HepG2 (cell line): ENCODE results near the gene TMEM217. TPM values are rescaled to one million over a fixed set of nuclear protein-coding genes. Genes with fewer than 3 reads are reported as not detected.

Experiments
- AKAP8 ChIP-seq: sonication (generic); formaldehyde crosslinking; IDR thresholded peaks from 2 replicates; pipeline ENCODE4 v1.5.1; 2020; ENCODE audit warnings: mild to moderate bottlenecking, missing genetic modification reagents
- DDIT3 ChIP-seq: sonication (generic); formaldehyde crosslinking; IDR thresholded peaks from 2 replicates; pipeline ENCODE4 v1.4.0; 2020; ENCODE audit warnings: mild to moderate bottlenecking, missing genetic modification reagents
- DMTF1 ChIP-seq: sonication (generic); formaldehyde crosslinking; IDR thresholded peaks from 2 replicates; pipeline ENCODE4 v1.4.0; 2020; ENCODE audit warnings: mild to moderate bottlenecking, missing genetic modification reagents
- FOSL2 ChIP-seq: sonication (generic); formaldehyde crosslinking; IDR thresholded peaks from 2 replicates; pipeline ENCODE4 v1.4.0; 2020; ENCODE audit warnings: missing genetic modification reagents
- HMG20B ChIP-seq: conservative IDR thresholded peaks from 2 replicates; pipeline ENCODE4 v1.6.1; 2016; ENCODE audit warnings: missing genetic modification reagents, missing compliant biosample characterization
- KLF9 ChIP-seq: IDR thresholded peaks from 2 replicates; pipeline ENCODE4 v1.6.1; 2016; ENCODE audit warnings: low read depth
- MAF1 ChIP-seq: sonication (generic); formaldehyde crosslinking; IDR thresholded peaks from 2 replicates; pipeline ENCODE4 v1.5.0; 2020; ENCODE audit warnings: missing genetic modification reagents, borderline replicate concordance
- MBD4 ChIP-seq: IDR thresholded peaks from 2 replicates; pipeline ENCODE4 v1.6.1; 2012; ENCODE audit warnings: low read length, inconsistent platforms, borderline replicate concordance
- MNT ChIP-seq: fragments of 450-650 bp; IDR thresholded peaks from 2 replicates; pipeline ENCODE4 v1.6.1; 2016
- MYC ChIP-seq: sonication (generic); formaldehyde crosslinking; IDR thresholded peaks from 2 replicates; pipeline ENCODE4 v1.9.0; 2021; ENCODE audit warnings: missing genetic modification reagents, borderline replicate concordance
- NCOA1 ChIP-seq: sonication (generic); formaldehyde crosslinking; IDR thresholded peaks from 2 replicates; pipeline ENCODE4 v1.9.0; 2021; ENCODE audit warnings: missing genetic modification reagents
- PTBP1 ChIP-seq: fragments of 200-400 bp; formaldehyde crosslinking; IDR thresholded peaks from 2 replicates; pipeline ENCODE4 v1.6.1; 2018; ENCODE audit warnings: low read length, low read depth; ENCODE audit not compliant: poor library complexity, severe bottlenecking
- REXO4 ChIP-seq: sonication (generic); formaldehyde crosslinking; IDR thresholded peaks from 2 replicates; pipeline ENCODE4 v1.8.0; 2022; ENCODE audit warnings: missing genetic modification reagents, mild to moderate bottlenecking, borderline replicate concordance
- RFXAP ChIP-seq: sonication (generic); formaldehyde crosslinking; IDR thresholded peaks from 2 replicates; pipeline ENCODE4 v1.4.0; 2020; ENCODE audit warnings: missing genetic modification reagents, borderline replicate concordance
- SIN3A ChIP-seq: IDR thresholded peaks from 2 replicates; pipeline ENCODE4 v1.6.1; 2011; ENCODE audit warnings: low read depth, mild to moderate bottlenecking, control low read depth, low read length, borderline replicate concordance
- SKIL ChIP-seq: sonication (generic); formaldehyde crosslinking; IDR thresholded peaks from 2 replicates; pipeline ENCODE4 v1.8.0; 2022; ENCODE audit warnings: missing genetic modification reagents, mild to moderate bottlenecking, moderate library complexity, borderline replicate concordance
- ZFX ChIP-seq: sonication (generic); formaldehyde crosslinking; IDR thresholded peaks from 2 replicates; pipeline ENCODE4 v1.4.0; 2020; ENCODE audit warnings: mild to moderate bottlenecking, low read depth, missing genetic modification reagents, moderate library complexity
- ZMYM2 ChIP-seq: sonication (generic); formaldehyde crosslinking; IDR thresholded peaks from 2 replicates; pipeline ENCODE4 v1.8.0; 2022; ENCODE audit warnings: mild to moderate bottlenecking, missing genetic modification reagents
- ZNF234 ChIP-seq: sonication (generic); formaldehyde crosslinking; conservative IDR thresholded peaks from 2 replicates; pipeline ENCODE4 v1.5.1; 2020; ENCODE audit warnings: mild to moderate bottlenecking, missing genetic modification reagents
- ZNF337 ChIP-seq: sonication (generic); formaldehyde crosslinking; IDR thresholded peaks from 2 replicates; pipeline ENCODE4 v1.5.1; 2020; ENCODE audit warnings: missing genetic modification reagents, low read depth, mild to moderate bottlenecking, borderline replicate concordance
- ZNF550 ChIP-seq: sonication (generic); formaldehyde crosslinking; IDR thresholded peaks from 2 replicates; pipeline ENCODE4 v1.4.0; 2020; ENCODE audit warnings: mild to moderate bottlenecking, missing genetic modification reagents, borderline replicate concordance
- ZNF615 ChIP-seq: sonication (generic); formaldehyde crosslinking; IDR thresholded peaks from 2 replicates; pipeline ENCODE4 v1.5.0; 2020; ENCODE audit warnings: mild to moderate bottlenecking, missing genetic modification reagents, borderline replicate concordance
- ZNF619 ChIP-seq: sonication (generic); formaldehyde crosslinking; IDR thresholded peaks from 2 replicates; pipeline ENCODE4 v1.4.0; 2020; ENCODE audit warnings: mild to moderate bottlenecking, missing genetic modification reagents
- polyA plus RNA-seq, 8 experiments: library from polyadenylated mRNA; depleted of rRNA in 3 of 8; stranded (reverse) in 7 of 8; unstranded in 1 of 8; fragments of >200 nt; fragmentation: Illumina TruSeq in 4 of 8; extraction: Trizol in 4 of 8; gene quantifications; 2 replicates each; pipeline versions ENCODE4 v1.2.1 to v1.2.3, GENCODE V29; 2011 to 2016; ENCODE audit warnings: low read depth in 4 of 8, missing spikeins in 1 of 8, mixed read lengths in 1 of 8; ENCODE audit not compliant: insufficient read depth in 1 of 8
- total RNA-seq, 5 experiments: library from RNA; depleted of rRNA; stranded (reverse); fragments of >200 nt; fragmentation: Illumina TruSeq; extraction: Trizol; gene quantifications; 2 replicates each; pipeline ENCODE4 v1.2.3, GENCODE V29; 2016; ENCODE audit warnings: low read depth in 1 of 5

Gene TMEM217
- total and polyA plus RNA-seq, 2 of the 13 experiments (the other 11 are each of a cell fraction or from before 2014, with no cell fraction given), result 2.3 to 3.4 TPM

- TF ChIP-seq MYC (CRISPR knock-in tag), result peak; percentile 46; the same call in 1 of the 2 replicates
- 0 out of 2 replicates have a peak, but pooled peaks have one; percentile 20 for TF ChIP-seq FOSL2 (CRISPR knock-in tag)
- TF ChIP-seq ZMYM2 (CRISPR knock-in tag), result peak; percentile 46; the same call in 1 of the 2 replicates
- 0 out of 2 replicates have a peak, but pooled peaks have one; percentile 58 for TF ChIP-seq NCOA1 (CRISPR knock-in tag)
- TF ChIP-seq AKAP8 (CRISPR knock-in tag), result 0 out of 2 replicates have a peak, but pooled peaks have one; percentile 64
- no peak for TF ChIP-seq PTBP1
- TF ChIP-seq DDIT3 (CRISPR knock-in tag), result no peak
- no peak; the same call in 1 of the 2 replicates for TF ChIP-seq RFXAP (CRISPR knock-in tag)
- peak; percentile 72 for TF ChIP-seq ZFX (CRISPR knock-in tag)
- no peak; the same call in 1 of the 2 replicates for TF ChIP-seq ZNF337
- no peak for TF ChIP-seq HMG20B (CRISPR knock-in tag)
- no peak; the same call in 1 of the 2 replicates for TF ChIP-seq REXO4 (CRISPR knock-in tag)
- no peak; the same call in 1 of the 2 replicates for TF ChIP-seq SIN3A
- 0 out of 2 replicates have a peak, but pooled peaks have one; percentile 65 for TF ChIP-seq MAF1 (CRISPR knock-in tag)
- TF ChIP-seq KLF9 (CRISPR knock-in tag), result 0 out of 2 replicates have a peak, but pooled peaks have one; percentile 24
- TF ChIP-seq MBD4, result no peak
- TF ChIP-seq ZNF550 (CRISPR knock-in tag), result no peak
- no peak for TF ChIP-seq MNT
- peak; percentile 62; the same call in 1 of the 2 replicates for TF ChIP-seq DMTF1 (CRISPR knock-in tag)
- TF ChIP-seq ZNF615 (CRISPR knock-in tag), result no peak
- TF ChIP-seq SKIL (CRISPR knock-in tag), result no peak
- no peak for TF ChIP-seq ZNF234 (CRISPR knock-in tag)
- 0 out of 2 replicates have a peak, but pooled peaks have one; percentile 79 for TF ChIP-seq ZNF619
These were observed 35.6 kb downstream of the TMEM217 start (continued) for GRCh38 chr6:37222125-37222967.
